Suppressor macrophage treated with lipopolysaccharide for 1 hour (primary cell): ENCODE measurements around the gene MTHFSD.
"Not testable (repeated sequence)": the region's sequence is repeated elsewhere in the genome, so short reads cannot be mapped to it uniquely, and the experiment has no call there.

Experiments
- DNase-seq, 3 donors: peaks; one replicate each; pipeline ENCODE4 v3.0.0-alpha.2; 2020 to 2022

The MTHFSD gene, protein sequence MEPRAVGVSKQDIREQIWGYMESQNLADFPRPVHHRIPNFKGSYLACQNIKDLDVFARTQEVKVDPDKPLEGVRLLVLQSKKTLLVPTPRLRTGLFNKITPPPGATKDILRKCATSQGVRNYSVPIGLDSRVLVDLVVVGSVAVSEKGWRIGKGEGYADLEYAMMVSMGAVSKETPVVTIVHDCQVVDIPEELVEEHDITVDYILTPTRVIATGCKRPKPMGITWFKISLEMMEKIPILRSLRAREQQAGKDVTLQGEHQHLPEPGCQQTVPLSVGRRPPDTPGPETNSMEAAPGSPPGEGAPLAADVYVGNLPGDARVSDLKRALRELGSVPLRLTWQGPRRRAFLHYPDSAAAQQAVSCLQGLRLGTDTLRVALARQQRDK

DNA sequence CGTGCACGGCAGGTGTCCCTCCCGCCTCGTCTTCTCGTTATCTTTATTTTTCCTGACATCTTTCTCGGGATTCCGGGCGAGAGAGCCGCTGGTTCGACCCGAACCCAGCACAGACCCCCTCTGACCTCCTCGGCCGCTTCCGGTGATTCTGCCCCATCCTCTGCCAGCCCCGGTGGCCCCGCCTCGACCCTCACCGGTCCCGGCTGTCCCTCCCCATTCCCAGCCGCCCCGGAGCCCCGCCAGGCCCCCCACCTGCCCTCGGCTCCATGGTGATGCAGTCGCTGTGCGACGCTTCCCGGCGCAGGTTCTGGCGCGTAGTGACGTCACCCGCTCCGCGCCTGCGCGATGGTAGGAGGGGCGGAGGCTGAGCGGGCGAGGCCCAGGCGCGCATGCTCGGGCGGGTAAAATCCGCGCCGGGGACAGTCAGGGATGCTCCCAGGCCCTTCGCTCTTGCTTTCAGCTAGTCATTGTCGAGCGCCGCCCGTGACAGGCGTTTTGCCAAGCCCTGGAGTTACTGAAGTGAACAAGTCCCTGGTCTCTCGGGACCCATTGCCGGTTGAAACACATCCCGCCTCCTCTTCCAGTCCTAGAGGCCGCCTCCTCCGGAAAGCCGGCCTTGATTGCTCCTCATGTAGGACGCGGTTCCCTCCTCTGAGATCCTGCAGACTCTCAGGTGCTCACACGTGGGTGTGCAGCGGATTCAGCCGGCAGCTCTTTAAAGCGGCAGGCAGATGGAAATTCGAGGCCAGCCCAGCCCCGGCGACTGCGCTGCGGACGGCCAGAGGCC is at the start of gene MTHFSD:
Gene MTHFSD (minus strand): TSS at position 319 of the 787 bp plus-strand sequence. CDS start 51 bp downstream, at position 268.
- DNase-seq, result peak; percentile 94 to 98 (median 98)

DNA sequence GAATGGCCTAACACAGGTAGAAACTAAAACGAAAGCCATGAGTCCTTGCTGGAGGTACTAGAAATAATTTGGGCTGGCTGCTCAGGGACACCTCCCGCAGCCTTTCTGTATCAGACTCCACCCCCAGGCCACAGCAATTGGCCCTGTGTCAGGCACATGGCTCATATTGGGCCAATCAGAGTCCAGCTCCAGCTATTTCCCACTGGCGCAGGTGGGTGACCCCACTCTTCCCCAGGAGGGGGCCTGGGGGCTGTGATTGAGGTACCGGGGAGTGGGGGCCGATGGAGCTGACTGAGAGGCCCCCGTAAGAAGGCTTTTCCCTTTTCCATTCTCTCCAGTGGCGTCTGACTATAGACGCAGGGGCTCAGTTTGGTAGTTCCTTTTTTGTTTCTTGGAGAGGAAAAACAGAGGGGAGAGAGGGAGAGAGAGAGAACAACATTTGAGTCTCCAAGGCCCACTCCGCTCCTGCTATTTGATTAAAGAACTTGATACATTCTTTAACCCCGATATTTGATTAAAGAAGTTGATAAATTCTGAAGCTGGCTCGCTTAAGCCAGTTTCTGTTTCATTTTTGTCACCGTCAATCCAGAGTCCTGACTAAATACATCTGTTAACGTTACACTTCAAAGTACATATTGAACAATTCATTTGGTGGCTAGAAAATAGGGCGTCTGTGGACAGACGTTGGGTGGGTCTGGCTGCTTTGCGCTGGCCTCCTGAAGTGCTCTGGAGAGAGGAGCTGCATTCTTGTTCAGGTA is 49.6 kb upstream of the MTHFSD start:
- peak in 2 of 3 donors; percentile 16 to 28 for DNase-seq

DNA sequence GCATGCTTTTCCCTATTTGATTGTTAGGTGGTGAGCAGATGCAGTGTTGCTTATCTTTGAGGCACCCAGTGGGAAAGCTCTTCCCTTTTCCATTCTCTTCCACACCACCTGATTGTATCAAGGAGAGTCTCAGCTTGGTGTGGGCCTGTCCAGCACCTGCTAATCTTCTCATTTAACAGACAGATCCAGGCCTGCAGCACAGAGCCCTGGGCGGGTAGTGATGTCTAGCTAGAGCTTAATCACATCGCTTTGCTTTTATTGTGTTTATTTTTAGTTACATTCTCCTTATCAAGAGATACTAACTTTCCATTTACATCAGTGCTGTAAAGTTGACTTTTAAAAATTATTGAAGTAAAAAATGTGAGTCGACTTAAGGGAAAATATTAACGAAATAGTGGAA is 47.5 kb upstream of the MTHFSD start:
- DNase-seq, result no peak

DNA sequence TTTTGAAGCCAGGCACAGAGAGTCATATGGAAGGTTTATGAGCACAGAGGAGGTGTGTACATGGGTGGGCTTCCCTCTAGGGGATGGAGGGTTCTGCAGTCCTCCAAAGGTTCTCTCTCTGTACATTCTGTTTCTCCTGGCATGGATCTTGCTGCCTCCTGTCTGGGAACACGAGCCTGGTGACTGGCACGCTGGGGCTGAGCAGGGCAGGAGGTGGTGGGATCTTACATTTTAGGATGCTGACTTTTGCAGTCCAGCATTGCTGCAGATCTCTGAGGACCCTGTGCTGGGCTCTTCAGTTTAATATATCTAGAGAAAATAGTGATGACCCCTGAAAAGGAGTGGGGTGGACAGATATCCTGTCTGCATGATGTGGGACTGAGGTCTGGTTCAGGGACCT is 46.3 kb upstream of the MTHFSD start:
- no peak for DNase-seq

DNA sequence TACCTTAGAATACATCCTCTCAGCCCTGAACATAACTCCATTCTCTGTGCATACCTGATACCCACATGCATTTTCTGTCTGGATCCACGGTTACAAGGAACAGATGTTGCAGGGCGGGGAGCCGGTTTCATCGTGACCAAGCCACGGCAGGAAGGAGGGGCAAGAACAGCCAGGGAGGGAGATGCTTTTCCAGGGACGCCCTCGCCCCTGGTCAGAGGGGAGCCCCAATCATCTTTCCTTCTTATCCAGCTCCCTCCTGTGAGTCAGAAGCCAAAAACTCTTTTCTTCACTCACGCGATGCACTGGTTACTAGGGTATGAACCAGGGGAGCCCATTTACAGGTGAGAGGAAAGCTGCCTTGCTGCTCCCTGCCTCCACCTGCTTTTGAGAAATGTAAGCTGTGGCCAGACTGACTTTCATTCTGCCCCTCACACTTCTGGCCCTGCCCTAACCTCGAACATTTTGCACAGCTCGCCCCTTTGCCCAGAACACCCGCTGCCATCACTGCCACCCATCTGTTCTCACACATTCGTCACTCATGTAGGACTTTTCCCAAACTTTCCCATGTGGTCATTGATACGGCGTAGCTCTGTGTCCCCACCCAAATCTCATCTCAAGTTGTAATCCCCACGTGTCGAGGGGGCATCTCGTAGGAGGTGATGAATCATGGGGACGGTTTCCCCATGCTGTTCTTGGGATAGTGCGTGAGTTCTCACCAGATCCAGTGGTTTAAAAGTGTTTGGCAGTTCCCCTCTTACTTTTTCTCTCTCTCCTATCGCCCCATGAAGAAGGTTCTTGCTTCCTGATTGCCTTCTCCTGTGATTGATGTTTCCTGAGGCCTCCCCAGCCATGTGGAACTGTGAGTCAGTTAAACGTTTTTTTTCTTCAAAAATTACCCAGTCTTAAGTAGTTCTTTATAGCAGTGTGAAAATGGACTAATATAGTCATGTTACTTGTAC is 43.9 kb upstream of the MTHFSD start:
- peak; percentile 63 to 71 (median 66) for DNase-seq

DNA sequence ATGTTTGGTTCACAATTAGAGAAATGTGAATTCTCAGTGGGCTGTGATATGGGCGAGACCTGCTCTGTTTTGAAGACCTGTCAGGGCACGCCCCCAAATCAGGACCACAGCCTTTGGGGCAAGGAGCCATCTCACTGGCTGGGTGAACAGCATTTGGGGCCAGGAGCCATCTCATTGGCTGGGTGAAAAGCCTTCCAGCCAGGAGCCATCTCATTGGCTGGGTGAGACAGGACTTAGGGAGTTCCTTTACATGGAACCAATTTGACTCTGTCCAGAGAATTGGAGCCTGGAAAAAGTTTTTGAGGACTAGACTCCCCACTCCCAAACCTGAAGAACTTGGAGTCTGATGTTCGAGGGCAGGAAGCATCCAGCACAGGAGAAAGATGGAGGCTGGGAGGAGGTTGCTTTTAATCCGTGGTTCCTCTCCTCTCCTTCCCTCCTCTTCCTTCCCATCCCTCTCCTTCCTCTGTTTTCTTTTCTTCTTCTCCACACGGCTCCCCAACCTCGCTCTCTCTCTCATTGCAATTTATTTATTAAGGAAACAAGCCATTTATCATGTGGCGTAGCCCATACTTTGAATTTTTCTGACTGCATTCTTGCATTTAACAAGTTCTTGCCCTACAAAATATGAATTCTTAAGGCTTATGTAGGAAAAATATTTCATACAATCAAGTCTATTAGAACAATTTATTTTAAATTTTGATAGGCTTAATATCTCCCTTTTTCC is 43.0 kb upstream of the MTHFSD start:
- no peak for DNase-seq

DNA sequence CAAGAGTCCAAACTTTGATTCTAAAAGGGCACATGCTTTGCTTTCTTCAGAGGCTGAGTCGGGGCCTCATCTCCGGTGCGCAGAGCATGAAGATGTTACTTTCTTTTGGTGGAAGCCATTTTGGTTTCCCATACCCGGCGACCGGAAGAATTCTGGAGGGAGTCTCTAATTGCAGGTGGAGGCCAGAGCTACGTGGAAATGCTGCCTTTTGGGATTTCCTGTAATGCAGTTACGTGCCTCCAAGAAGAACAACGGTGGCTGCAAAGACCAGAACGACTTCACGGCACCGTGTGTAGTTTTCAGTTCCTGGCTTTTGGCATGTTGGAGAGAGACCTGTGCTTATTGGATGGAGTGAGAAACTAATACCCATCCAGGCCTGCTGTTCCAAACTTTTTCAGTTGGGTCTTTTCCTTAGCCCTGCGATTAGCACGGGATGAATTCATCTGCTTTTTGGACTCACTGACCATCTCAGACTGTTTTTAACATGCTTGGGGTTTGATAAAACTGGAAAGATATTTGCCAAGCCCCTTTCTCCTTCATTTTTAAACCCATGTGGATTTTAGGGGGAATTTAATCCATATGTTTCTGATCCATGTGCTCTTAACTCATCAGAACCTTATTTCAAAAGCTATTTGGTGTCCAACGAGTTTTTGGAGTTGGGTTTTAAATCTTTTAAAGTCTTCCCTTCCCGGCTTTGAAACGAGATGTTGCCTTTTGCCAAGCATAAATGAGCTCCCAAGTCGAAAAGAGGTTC is 42.3 kb upstream of the MTHFSD start:
- DNase-seq, result no peak

DNA sequence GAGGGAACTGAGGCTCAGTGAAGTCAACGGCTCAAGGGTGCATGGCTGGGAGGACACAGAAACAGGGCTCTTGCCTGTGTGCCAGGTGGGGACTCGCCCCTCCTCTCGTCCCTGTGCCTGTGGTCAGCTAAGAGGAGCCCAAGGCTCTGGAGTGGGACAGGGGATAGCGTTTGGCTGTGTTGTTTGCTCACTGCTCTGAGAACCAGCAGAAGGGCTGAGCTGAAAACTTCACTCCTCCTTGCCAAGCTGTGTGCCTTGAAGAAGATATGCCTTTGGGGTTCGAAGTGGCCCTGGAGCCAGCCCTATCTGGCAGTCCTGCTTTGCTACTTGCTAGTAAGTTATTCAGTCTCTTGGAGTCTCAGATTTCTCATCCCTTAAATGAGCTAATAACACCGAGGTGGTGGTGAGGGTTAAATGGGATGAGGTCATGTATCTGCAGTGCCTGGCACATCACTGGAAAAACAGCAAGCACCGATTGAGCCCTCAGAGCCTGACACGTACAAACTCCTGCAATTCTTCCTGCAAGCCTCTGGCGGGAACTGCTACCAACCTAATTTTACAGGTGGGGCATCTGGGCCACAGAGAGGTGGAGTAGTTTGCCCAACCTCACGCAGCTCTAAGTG is 41.1 kb upstream of the MTHFSD start:
- DNase-seq, result no peak

DNA sequence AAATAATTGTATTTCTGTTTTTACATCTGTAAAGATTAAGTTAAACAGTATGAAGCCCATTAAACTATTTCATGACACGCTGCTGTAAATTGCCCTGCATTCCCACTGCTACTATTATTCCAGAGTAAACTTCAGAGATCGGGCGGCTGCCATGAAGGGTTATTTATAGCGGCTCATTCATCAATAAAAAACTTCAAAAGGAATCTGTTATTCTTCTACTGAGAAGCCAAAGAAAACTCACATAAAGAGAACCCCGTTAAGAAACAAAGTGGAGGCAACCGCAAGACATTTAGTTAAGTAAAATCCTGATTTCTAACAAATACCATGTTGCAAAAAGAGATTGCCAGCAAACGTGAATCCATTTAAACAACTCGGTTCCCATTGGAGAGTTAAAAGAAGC is 39.7 kb upstream of the MTHFSD start:
- no peak for DNase-seq

DNA sequence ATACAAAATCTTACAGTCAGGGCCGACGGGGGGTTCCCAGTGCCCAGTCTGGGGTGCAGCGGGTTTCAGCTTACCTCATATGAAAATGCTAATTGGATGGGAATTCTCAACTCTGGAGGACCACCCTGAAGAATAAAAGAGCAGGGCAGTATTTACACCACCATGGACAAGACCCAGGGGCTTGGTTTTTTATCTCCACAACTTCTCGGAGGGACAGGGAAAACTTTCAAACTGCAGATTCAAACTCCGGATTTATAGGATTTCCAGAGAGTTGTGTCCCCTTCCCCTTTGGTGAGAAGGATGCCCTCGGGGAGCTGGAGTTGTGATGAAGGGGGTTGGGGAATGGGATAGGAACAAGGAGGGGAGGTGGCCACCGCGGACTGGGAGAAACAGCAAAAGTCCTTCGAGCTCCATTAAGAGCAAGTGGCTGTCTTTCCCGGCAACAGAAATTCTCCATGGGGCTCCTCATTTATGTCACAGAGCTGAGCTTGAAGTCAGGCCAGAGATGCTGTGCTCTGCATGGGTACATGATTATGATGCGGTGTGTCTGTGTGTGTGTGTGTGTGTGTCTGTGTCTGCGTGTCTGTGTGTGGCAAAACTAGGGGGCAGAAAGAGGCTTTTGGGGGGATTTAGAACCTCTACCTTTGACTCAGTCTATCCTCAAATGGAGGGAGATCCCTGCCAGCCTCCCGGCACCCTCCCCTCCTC is 39.0 kb upstream of the MTHFSD start:
- no peak for DNase-seq

DNA sequence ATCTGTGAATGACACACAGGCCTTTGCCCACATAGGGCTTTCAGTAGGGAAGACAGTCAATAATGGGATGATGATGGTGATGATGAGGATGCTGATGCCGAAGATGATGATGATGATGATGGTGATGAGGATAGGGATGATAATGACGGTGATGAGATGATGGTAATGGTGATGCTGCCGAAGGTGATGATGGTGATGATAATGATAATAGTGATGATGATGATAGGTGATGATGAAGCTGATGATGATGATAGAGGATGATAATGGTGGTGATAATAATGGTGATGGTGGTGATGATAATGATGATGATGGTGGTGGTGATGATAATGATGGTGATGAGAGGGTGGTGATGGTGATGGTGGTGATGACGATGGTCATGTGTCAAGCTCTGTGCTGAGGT is 36.2 kb upstream of the MTHFSD start:
- DNase-seq, result no peak

DNA sequence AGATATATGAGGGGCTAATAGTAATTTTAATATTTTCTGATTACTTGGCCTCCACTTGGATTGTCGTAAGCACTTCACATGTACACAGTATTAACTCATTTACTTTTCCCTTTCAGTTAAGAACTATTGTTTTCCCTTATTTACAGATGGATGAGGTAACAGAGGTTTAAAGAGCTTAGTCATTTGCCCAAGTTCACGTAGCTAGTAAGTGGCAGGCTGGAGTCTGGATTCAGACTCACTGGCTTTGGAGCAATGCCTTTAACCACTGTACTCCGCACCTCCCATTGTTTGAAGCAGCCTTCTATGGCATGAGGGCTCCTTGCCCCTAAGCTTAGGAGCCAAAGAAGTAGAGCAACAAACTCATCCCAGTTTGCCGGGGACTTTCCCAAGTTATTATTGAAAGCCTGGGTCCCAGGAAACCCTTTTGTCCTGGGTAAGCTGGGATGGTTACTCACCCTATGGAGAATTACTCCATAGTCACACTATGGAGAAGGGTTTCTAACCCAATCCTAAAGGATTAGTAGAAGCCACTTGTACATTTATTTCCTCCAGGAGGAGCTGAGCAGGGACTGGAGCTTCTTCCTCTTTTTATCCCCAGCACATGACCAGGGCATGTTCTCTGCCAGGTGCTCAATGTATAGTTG is 35.6 kb upstream of the MTHFSD start:
- DNase-seq, result no peak

DNA sequence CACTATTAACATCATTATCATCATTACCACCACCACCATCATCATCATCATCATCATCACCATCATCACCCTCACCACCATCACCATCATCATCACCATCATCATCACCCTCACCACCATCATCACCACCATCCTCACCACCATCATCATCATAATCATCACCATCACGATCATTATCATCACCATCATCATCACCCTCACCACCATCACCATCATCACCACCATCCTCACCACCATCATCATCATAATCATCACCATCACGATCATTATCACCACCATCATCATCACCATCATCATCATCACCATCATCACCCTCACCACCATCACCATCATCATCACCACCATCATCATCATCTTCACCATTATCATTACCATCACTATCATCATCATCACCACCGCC is 32.9 kb upstream of the MTHFSD start:
- DNase-seq, result not testable (repeated sequence)

DNA sequence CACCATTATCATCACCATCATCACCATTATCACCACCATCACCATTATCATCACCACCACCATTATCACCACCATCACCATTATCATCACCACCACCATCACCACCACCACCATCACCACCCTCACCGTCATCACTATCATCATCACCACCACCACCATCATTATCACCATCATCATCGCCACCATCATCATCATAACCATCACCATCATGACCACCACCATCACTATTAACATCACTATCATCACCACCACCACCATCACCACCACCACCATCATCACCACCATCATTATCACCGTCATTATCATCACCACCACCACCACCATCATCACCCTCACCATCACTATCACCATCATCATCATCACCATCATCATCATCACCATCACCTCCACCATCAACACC is 32.5 kb upstream of the MTHFSD start:
- DNase-seq, result no peak

DNA sequence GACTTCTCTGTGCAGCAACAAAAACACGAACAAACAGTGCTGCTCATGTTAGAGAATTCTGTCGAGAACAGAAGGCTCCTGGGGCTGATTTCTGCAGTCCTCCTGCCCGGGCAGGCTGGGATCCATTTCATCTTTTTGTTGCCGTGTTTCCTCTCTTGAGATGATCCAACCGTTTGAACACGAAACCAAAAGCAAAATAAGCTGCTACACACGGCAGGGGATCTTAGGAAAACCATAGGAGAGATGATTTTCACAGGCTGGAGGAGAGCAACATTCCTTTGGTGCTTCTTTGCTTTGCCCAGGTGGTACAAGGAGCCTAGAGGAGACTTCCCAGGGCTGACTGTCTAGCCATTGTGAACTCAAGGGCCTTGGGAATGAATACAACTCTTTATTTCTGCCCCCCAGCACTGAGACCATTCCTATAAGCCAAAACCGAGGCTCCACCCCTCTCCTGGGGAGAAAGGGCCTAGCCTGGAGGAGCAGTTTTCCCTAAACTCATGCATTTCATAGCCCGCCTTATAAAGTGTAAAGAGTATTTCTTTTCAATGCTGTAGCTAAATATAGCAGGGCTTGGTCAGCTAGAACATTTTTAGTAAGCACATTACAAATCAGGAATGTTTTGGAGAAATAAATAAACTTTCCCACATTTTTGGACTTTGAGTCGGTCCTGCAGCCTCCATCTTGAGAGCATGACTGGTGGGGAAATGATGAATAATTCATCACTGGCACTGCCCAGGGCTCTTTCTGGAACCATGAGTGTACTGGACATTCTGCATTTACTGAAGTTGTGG is 31.0 kb upstream of the MTHFSD start:
- no peak for DNase-seq

DNA sequence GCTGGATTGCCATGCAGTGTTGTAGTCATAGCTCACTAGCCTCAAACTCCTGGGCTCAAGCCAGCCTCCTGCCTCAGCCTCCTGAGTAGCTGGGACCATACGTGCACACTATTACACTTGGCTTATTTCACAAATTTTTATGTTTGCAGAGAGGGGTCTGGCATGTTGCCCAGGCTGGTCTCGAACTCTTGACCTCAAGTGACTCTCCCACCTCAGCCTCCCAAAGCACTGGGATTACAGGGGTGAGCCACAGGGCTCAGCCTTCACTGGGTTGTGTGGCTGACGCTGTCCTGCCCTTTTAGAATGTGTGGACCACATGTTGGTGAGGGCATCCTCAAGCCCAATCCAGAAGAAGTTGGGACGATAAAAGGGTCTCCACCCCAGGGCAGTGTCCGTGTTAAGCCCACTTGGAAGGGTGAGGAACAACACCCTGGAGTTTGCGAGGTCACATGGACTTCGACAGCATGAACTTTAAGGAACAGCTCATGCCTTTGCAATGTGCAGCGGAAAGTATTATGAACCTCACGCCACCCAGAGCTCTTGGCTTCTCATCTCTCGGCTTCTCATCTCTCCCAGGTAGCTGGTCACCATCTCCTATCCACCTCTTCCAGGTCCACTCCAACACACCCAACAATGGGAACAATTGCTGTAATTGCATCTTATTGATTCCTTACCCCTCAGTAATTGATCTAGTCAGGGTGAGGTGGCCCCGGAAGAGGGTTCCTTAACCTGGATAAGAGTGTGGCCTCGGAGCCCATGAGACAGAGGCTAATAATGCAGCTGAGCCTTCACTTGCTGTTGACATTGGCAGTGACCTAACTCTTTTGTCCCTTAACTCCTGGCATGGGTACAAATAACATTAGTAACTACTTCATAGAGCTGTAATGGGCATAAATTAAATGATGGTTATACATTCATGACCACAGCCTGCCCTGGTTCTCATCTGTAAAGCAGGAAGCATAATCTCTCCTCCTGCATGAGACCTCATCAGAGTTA is 30.0 kb upstream of the MTHFSD start:
- no peak for DNase-seq
